Endothelial cell of umbilical vein (primary cell): ENCODE results near the gene VDR. TPM values are rescaled to one million over a fixed set of nuclear protein-coding genes. Genes with fewer than 3 reads are reported as not detected.

Source experiments
- BruUV-seq: library from RNA; stranded (reverse); fragments of 400-500 nt; replicated peaks from 2 replicates; lab custom pipeline; 2021; lab: Mats Ljungman, UMichigan
- CTCF ChIA-PET: fragments of 300-600, 350-600 bp; sonication (Branson Sonifier 250); formaldehyde crosslinking; loops from one replicate; lab custom pipeline; 2021; ENCODE audit warnings: antibody characterized with exemption, inconsistent platforms; lab: Charles Lee
- POLR2A ChIA-PET: fragments of 300-600, 350-600 bp; sonication (Branson Sonifier 250); formaldehyde crosslinking; loops from one replicate; lab custom pipeline; 2021; ENCODE audit warnings: antibody characterized with exemption, inconsistent platforms; lab: Charles Lee
- DNase-seq: peaks from one replicate; pipeline ENCODE4 v3.0.0-alpha.2; 2011; ENCODE audit warnings: low read depth, low spot score
- FAIRE-seq: peaks from 2 replicates; lab custom pipeline; 2011; peaks lifted over from hg19 to GRCh38; lab: Jason Lieb, UNC
- H2AFZ ChIP-seq: 2 replicates; pipeline ENCODE4 v1.6.0; 2012; ENCODE audit warnings: low read depth, low read length, control low read depth, inconsistent platforms
- H3K27ac ChIP-seq: 2 replicates; pipeline ENCODE4 v1.5.1; 2011; ENCODE audit warnings: low read depth, mild to moderate bottlenecking, control low read depth, low read length, moderate library complexity; ENCODE audit not compliant: insufficient read depth
- H3K27me3 ChIP-seq, 2 experiments: 2 replicates each; pipeline versions ENCODE4 v1.6.0 to v1.6.1; 2011; ENCODE audit warnings: low read length in 2 of 2, mixed read lengths in 1 of 2; ENCODE audit not compliant: control insufficient read depth in 2 of 2, insufficient read depth in 2 of 2
- H3K36me3 ChIP-seq, 2 experiments: 2 replicates in 1 of 2; 3 replicates in 1 of 2; pipeline ENCODE4 v1.5.1; 2011; ENCODE audit warnings: low read length in 2 of 2, mild to moderate bottlenecking in 1 of 2, moderate library complexity in 1 of 2; ENCODE audit not compliant: control insufficient read depth in 2 of 2, insufficient read depth in 2 of 2; ENCODE audit errors: extremely low read depth in 1 of 2
- H3K4me1 ChIP-seq: 3 replicates; pipeline ENCODE4 v1.5.1; 2011; ENCODE audit warnings: mild to moderate bottlenecking, low read length; ENCODE audit not compliant: control insufficient read depth, insufficient read depth; ENCODE audit errors: extremely low read depth
- H3K4me2 ChIP-seq: 2 replicates; pipeline ENCODE4 v1.6.1; 2011; ENCODE audit warnings: low read length, control low read depth, mixed read lengths; ENCODE audit not compliant: insufficient read depth
- H3K4me3 ChIP-seq, 3 experiments: fragments of 200-600 bp in 1 of 3; sonication (generic), shearing (Covaris generic) in 1 of 3; replicated peaks in 1 of 3; 2 replicates each; pipeline ENCODE4 v1.5.1; 2011 to 2016; ENCODE audit warnings: control low read depth in 3 of 3, low read length in 3 of 3, mild to moderate bottlenecking in 2 of 3, inconsistent platforms in 1 of 3, low read depth in 1 of 3, moderate library complexity in 1 of 3; ENCODE audit not compliant: insufficient read depth in 1 of 3
- H3K79me2 ChIP-seq: 2 replicates; pipeline ENCODE4 v1.6.0; 2012; ENCODE audit warnings: low read length, inconsistent platforms; ENCODE audit not compliant: control insufficient read depth, insufficient read depth
- H3K9ac ChIP-seq: replicated peaks from 2 replicates; pipeline ENCODE3; 2011; ENCODE audit warnings: low read length, control low read depth; ENCODE audit not compliant: insufficient read depth; ENCODE audit errors: extremely low read depth
- H3K9me1 ChIP-seq: replicated peaks from 3 replicates; pipeline ENCODE4 v1.6.0; 2011; ENCODE audit warnings: mild to moderate bottlenecking, low read length; ENCODE audit not compliant: control insufficient read depth, insufficient read depth; ENCODE audit errors: extremely low read depth
- H3K9me3 ChIP-seq: replicated peaks from 2 replicates; pipeline ENCODE4 v1.5.1; 2012; ENCODE audit warnings: low read length, inconsistent platforms; ENCODE audit not compliant: control insufficient read depth, insufficient read depth
- H4K20me1 ChIP-seq: replicated peaks from 2 replicates; pipeline ENCODE3; 2011; ENCODE audit warnings: mild to moderate bottlenecking, low read length; ENCODE audit not compliant: control insufficient read depth, insufficient read depth; ENCODE audit errors: extremely low read depth
- EZH2 ChIP-seq: IDR thresholded peaks from 2 replicates; pipeline ENCODE4 v1.6.1; 2012; ENCODE audit warnings: borderline replicate concordance, low read depth, mild to moderate bottlenecking, moderate library complexity, low read length, inconsistent platforms; ENCODE audit not compliant: severe bottlenecking
- FOS ChIP-seq: IDR thresholded peaks from 2 replicates; pipeline ENCODE4 v1.6.1; 2011; ENCODE audit warnings: mild to moderate bottlenecking, low read length, moderate library complexity, borderline replicate concordance; ENCODE audit not compliant: insufficient read depth
- GATA2 ChIP-seq: IDR thresholded peaks from 2 replicates; pipeline ENCODE4 v1.7.0; 2011; ENCODE audit warnings: low read depth, mild to moderate bottlenecking, moderate library complexity, mixed read lengths, low read length; ENCODE audit not compliant: insufficient read length, insufficient read depth
- JUN ChIP-seq: IDR thresholded peaks from 2 replicates; pipeline ENCODE4 v1.6.1; 2011; ENCODE audit warnings: borderline replicate concordance, low read depth; ENCODE audit not compliant: insufficient read length, insufficient read depth
- MYC ChIP-seq: IDR thresholded peaks from one replicate; pipeline ENCODE4 v1.6.1; 2011; ENCODE audit warnings: mild to moderate bottlenecking, low read depth, low read length
- POLR2A ChIP-seq: IDR thresholded peaks from 2 replicates; pipeline ENCODE4 v1.6.1; 2012; ENCODE audit warnings: low read depth, mild to moderate bottlenecking, control low read depth, low read length
- POLR2AphosphoS5 ChIP-seq: IDR thresholded peaks from 2 replicates; pipeline ENCODE4 v1.6.1; 2012; ENCODE audit warnings: low read depth, mild to moderate bottlenecking, control low read depth, low read length, moderate library complexity; ENCODE audit not compliant: insufficient read depth
- dilution Hi-C: fragments of 300-500 bp; cut with MboI; formaldehyde crosslinking; loops from one replicate; pipeline ENCODE4 v1.15.0; 2019; ENCODE audit warnings: low sequenced_read_pairs; ENCODE audit not compliant: extremely low pct_ligation_motif_present
- intact Hi-C: fragments of 100-400 bp; cut with micrococcal nuclease; formaldehyde crosslinking; loops from one replicate; pipeline ENCODE4 v1.10.0; 2022
- polyA plus RNA-seq, 4 experiments: library from polyadenylated mRNA; depleted of rRNA in 3 of 4; stranded (reverse) in 3 of 4; unstranded in 1 of 4; fragments of >200 nt; gene quantifications; 2 replicates each; pipeline versions ENCODE4 v1.2.1 to v1.2.3, GENCODE V29; 2011 to 2012; ENCODE audit warnings: missing spikeins in 1 of 4
- total RNA-seq: library from RNA; stranded (reverse); gene quantifications from 2 replicates; pipeline ENCODE4 v1.2.3, GENCODE V29; 2021
- TF ChIP-seq, protein P1 (sequence below), 2 donors: IDR thresholded peaks; 1 replicate in 1 of 2; 2 replicates in 1 of 2; pipeline ENCODE4 v1.5.1; 2011; ENCODE audit warnings: low read length in 2 of 2, mild to moderate bottlenecking in 2 of 2, moderate library complexity in 2 of 2, control low read depth in 1 of 2, inconsistent platforms in 1 of 2, low read depth in 1 of 2; ENCODE audit not compliant: insufficient read depth in 1 of 2; ENCODE audit errors: extremely low read depth in 1 of 2
- TF ChIP-seq, protein P2 (sequence below): IDR thresholded peaks from 2 replicates; pipeline ENCODE4 v1.6.1; 2011; ENCODE audit not compliant: insufficient read depth, insufficient read length

Gene VDR
- total and polyA plus RNA-seq, 2 donors (not counting 3 experiments of a cell fraction or from before 2014, with no cell fraction given): 0.73 to 0.91 TPM

DNA sequence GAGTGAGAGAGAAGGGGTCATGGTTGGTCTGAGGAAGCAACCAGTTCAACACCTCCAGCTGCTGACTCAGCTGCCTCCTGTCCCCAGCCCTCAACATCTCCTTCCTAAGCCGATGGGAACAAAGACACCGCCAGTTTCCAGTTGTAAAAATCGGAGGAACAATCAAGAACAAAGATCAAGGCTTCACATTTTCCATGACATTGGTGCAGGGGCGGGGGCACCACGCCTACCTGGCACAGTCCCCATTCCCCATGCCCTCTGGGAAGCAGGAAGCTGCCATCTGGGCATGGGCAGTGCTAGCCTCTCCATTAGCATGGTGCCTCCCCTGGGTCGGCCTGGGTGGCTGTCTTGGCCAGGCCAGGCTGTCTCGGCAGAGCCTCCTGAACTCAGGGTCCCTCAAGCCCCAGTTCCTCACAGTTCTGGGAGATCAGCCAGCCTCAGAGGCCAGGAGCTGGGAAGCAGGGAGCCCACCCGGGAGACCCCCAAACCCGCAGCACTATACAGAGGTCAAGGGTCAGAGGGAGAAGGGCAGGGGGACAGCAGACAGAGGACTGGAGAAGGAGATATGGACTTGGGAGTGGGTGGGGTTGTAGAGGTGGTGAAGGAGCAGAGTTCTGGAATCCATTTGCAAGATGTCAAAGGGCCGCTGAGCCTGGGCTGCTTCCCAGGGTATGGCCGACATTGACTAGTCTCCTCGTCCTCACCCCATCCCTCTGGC is 39.0 kb upstream of the VDR start:
- CTCF ChIA-PET: no interaction called here
- DNase-seq (no peak), FAIRE-seq (no peak)
- Histone ChIP-seq H3K4me3 (no peak overlapping the region), H3K27me3 (peaks cover 10 to 13% of the 10 kb centered on the region in 2 experiments), H3K9me1 (no peaks in the 10 kb centered on the region), H2AFZ (no peak overlapping the region), H3K36me3 (no peaks in the 10 kb centered on the region), H3K4me2 (no peak overlapping the region), H4K20me1 (no peaks in the 10 kb centered on the region), H3K9me3 (no peaks in the 10 kb centered on the region), H3K27ac (no peak overlapping the region), H3K4me1 (no peaks in the 10 kb centered on the region), H3K79me2 (no peaks in the 10 kb centered on the region), H3K9ac (no peak overlapping the region)
- BruUV-seq: no TSS peak
- TF ChIP-seq, protein P1, sequence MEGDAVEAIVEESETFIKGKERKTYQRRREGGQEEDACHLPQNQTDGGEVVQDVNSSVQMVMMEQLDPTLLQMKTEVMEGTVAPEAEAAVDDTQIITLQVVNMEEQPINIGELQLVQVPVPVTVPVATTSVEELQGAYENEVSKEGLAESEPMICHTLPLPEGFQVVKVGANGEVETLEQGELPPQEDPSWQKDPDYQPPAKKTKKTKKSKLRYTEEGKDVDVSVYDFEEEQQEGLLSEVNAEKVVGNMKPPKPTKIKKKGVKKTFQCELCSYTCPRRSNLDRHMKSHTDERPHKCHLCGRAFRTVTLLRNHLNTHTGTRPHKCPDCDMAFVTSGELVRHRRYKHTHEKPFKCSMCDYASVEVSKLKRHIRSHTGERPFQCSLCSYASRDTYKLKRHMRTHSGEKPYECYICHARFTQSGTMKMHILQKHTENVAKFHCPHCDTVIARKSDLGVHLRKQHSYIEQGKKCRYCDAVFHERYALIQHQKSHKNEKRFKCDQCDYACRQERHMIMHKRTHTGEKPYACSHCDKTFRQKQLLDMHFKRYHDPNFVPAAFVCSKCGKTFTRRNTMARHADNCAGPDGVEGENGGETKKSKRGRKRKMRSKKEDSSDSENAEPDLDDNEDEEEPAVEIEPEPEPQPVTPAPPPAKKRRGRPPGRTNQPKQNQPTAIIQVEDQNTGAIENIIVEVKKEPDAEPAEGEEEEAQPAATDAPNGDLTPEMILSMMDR (IDR thresholded peaks at IDR 0.05; ENCODE audit: extremely low read depth in 1 of 2, insufficient read depth in 1 of 2, low read depth in 1 of 2, low read length in 2 of 2): no peak
- intact Hi-C loops: no loop called here
- POLR2A ChIA-PET: no interaction called here
- dilution Hi-C loops: no loop called here

- dilution Hi-C loops: no loop called here
- H3K36me3 ChIP-seq: no peaks in the 10 kb centered on the region
- no peak for TF ChIP-seq FOS
- TF ChIP-seq POLR2A: no peak
- TF ChIP-seq GATA2: no peak
- TF ChIP-seq, protein P1 (IDR thresholded peaks at IDR 0.05; ENCODE audit: extremely low read depth in 1 of 2, insufficient read depth in 1 of 2, low read depth in 1 of 2, low read length in 2 of 2): no peak
- TF ChIP-seq, protein P2, sequence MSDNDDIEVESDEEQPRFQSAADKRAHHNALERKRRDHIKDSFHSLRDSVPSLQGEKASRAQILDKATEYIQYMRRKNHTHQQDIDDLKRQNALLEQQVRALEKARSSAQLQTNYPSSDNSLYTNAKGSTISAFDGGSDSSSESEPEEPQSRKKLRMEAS: no peak
- no peak for TF ChIP-seq POLR2AphosphoS5
- TF ChIP-seq MYC: no peak
- no peak for TF ChIP-seq JUN
- no peak for TF ChIP-seq EZH2
- no TSS peak for BruUV-seq
- peaks cover 10 to 13% of the 10 kb centered on the region in 2 experiments for H3K27me3 ChIP-seq
- intact Hi-C loops: no loop called here
- ChIA-PET POLR2A (no interaction called here), CTCF (interaction anchor here (0.6 to 1.4 kb wide), 11 partner anchors 9 to 227 kb away, joined by 3 to 9 read pairs (median 4); partner anchors contain the start of gene TMEM106C)
- H3K79me2 ChIP-seq: no peaks in the 10 kb centered on the region
- no peak overlapping the region for H3K27ac ChIP-seq
- no peaks in the 10 kb centered on the region for H4K20me1 ChIP-seq
- H2AFZ ChIP-seq: no peak overlapping the region
- H3K4me3 ChIP-seq: no peak overlapping the region
- no peak overlapping the region for H3K9ac ChIP-seq
- FAIRE-seq: no peak
- H3K9me1 ChIP-seq: no peaks in the 10 kb centered on the region
- H3K4me1 ChIP-seq: no peaks in the 10 kb centered on the region
- H3K4me2 ChIP-seq: no peak overlapping the region
- no peaks in the 10 kb centered on the region for H3K9me3 ChIP-seq
- no peak for DNase-seq
These were observed 37.9 kb upstream of the VDR start for GRCh38 chr12:47942614-47943225.
